ENCODE results near the gene STAM2.

DNA sequence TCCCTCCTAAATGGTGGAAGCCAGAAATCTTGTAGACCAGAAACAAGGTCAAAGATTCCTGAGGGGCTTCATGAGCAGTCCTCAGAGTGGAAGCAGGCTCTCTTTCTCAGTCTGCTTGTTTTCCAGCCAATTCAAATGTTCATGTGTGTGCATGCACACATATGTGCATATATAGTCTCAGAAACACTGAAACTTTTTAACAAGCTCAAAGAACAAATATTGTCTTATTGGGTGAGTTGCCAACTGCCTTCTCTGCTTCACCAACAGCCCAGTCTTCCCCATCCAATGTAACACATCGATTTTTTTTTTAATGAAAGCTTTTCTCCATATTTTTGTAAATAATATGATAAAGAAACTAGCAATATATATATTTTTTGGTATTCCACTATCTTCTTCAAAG, 80.4 kb downstream of the STAM2 start:
- TF ChIP-seq POLR2A (IDR thresholded peaks at IDR 0.05), result no peak
- TF ChIP-seq, protein P1, sequence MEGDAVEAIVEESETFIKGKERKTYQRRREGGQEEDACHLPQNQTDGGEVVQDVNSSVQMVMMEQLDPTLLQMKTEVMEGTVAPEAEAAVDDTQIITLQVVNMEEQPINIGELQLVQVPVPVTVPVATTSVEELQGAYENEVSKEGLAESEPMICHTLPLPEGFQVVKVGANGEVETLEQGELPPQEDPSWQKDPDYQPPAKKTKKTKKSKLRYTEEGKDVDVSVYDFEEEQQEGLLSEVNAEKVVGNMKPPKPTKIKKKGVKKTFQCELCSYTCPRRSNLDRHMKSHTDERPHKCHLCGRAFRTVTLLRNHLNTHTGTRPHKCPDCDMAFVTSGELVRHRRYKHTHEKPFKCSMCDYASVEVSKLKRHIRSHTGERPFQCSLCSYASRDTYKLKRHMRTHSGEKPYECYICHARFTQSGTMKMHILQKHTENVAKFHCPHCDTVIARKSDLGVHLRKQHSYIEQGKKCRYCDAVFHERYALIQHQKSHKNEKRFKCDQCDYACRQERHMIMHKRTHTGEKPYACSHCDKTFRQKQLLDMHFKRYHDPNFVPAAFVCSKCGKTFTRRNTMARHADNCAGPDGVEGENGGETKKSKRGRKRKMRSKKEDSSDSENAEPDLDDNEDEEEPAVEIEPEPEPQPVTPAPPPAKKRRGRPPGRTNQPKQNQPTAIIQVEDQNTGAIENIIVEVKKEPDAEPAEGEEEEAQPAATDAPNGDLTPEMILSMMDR (IDR thresholded peaks at IDR 0.05), result no peak
- TF ChIP-seq EP300 (IDR thresholded peaks at IDR 0.05), result no peak

Measured in ovary (tissue), 3 donors.